ENCODE results near the gene ULBP1. TPM values are rescaled to one million over a fixed set of nuclear protein-coding genes. Genes with fewer than 3 reads are reported as not detected.
"Not testable (repeated sequence)": the region's sequence is repeated elsewhere in the genome, so short reads cannot be mapped to it uniquely, and the experiment has no call there.

The ULBP1 gene
- total RNA-seq, 4 donors from 2014 or later = 0.16 TPM; not detected in 3

DNA sequence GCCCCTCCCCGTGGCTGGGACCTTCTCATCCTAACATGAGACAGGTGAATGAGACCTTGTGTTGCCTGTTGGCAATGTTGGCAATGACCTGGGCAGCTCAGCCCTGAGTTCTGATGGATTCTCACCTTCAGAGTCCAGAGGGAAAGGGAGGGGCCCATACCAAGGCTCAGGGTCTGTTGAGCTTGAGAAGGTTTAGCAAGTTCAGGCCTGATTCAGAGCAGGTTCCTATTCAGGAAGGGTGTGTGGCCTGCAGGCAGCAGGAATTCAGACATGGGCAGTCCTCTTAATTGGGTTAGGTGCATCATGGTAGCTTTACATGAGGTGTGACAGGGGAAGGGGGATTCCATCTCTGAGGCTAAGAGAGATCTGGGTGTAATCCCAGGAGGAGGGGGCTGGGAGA is 16.2 kb upstream of the ULBP1 start:
- H3K27ac ChIP-seq; DNase-seq; H3K9me3 ChIP-seq; H3K4me1 ChIP-seq; intact Hi-C loops (cut with DNase I; ENCODE audit: low total_unique reads); H3K4me3 ChIP-seq; in situ Hi-C loops (cut with MboI; ENCODE audit: low sequenced_read_pairs in 4 of 4); H3K36me3 ChIP-seq; ATAC-seq: not testable (repeated sequence)
- peaks cover 17 to 31% (median 29%) of the 10 kb centered on the region in 3 donors for H3K27me3 ChIP-seq

DNA sequence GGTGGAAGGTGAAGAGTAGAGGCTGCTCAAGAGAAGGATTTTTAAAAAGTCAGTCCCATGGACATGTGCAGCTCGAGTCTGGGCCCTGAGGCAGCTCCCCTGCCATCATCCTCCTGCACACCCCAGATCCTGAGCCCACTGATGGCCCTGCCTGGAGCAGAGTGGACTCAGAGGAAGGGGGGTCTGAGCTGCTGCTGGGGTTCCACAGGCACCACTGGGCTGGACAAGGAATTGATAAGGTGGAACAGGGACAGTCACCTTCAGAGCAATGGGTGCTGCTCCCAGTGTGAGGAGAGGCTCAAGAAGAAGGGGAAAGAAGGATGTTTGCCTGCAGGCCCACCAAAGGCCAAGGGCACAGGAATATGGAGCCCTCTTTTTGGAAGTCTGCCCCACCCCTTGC is 15.7 kb upstream of the ULBP1 start:
- no peak for TF ChIP-seq POLR2A (IDR thresholded peaks at IDR 0.05)
- TF ChIP-seq, protein P1, sequence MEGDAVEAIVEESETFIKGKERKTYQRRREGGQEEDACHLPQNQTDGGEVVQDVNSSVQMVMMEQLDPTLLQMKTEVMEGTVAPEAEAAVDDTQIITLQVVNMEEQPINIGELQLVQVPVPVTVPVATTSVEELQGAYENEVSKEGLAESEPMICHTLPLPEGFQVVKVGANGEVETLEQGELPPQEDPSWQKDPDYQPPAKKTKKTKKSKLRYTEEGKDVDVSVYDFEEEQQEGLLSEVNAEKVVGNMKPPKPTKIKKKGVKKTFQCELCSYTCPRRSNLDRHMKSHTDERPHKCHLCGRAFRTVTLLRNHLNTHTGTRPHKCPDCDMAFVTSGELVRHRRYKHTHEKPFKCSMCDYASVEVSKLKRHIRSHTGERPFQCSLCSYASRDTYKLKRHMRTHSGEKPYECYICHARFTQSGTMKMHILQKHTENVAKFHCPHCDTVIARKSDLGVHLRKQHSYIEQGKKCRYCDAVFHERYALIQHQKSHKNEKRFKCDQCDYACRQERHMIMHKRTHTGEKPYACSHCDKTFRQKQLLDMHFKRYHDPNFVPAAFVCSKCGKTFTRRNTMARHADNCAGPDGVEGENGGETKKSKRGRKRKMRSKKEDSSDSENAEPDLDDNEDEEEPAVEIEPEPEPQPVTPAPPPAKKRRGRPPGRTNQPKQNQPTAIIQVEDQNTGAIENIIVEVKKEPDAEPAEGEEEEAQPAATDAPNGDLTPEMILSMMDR (IDR thresholded peaks at IDR 0.05 in 4 of 5, conservative IDR thresholded peaks at IDR 0.05 in 1 of 5) = no peak

DNA sequence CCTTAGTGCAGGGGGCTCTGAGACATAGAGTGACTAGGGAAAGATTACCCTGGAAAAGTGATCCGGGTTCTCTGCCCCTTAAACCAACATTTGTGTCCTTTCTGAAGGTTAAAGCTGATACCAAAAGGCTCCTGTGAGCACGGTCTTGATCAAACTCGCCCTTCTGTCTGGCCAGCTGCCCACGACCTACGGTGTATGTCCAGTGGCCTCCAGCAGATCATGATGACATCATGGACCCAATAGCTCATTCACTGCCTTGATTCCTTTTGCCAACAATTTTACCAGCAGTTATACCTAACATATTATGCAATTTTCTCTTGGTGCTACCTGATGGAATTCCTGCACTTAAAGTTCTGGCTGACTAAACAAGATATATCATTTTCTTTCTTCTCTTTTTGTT is 15.1 kb upstream of the ULBP1 start:
- no peaks in the 10 kb centered on the region for H3K36me3 ChIP-seq
- H3K4me3 ChIP-seq = no peak overlapping the region
- H3K4me1 ChIP-seq = no peaks in the 10 kb centered on the region
- H3K27me3 ChIP-seq = peaks cover 28 to 42% (median 39%) of the 10 kb centered on the region in 3 donors
- no peak overlapping the region for H3K27ac ChIP-seq
- H3K9me3 ChIP-seq = no peaks in the 10 kb centered on the region
- no peak for ATAC-seq
- TF ChIP-seq, protein P1 (IDR thresholded peaks at IDR 0.05 in 4 of 5, conservative IDR thresholded peaks at IDR 0.05 in 1 of 5) = no peak
- TF ChIP-seq POLR2A (IDR thresholded peaks at IDR 0.05) = no peak
- in situ Hi-C loops (cut with MboI; ENCODE audit: low sequenced_read_pairs in 4 of 4) (no loop called here), intact Hi-C loops (cut with DNase I; ENCODE audit: low total_unique reads) (no loop called here)
- DNase-seq = no peak

More for the DNA sequence above, 15.7 kb upstream of the ULBP1 start:
- no peak for DNase-seq
- ATAC-seq = no peak
- Histone ChIP-seq H3K36me3 (no peaks in the 10 kb centered on the region), H3K27ac (no peak overlapping the region), H3K27me3 (peaks cover 22 to 36% (median 33%) of the 10 kb centered on the region in 3 donors), H3K4me3 (no peak overlapping the region), H3K9me3 (no peaks in the 10 kb centered on the region), H3K4me1 (no peaks in the 10 kb centered on the region)
- intact Hi-C loops (cut with DNase I; ENCODE audit: low total_unique reads) = no loop called here
- in situ Hi-C loops (cut with MboI; ENCODE audit: low sequenced_read_pairs in 4 of 4) = no loop called here

DNA sequence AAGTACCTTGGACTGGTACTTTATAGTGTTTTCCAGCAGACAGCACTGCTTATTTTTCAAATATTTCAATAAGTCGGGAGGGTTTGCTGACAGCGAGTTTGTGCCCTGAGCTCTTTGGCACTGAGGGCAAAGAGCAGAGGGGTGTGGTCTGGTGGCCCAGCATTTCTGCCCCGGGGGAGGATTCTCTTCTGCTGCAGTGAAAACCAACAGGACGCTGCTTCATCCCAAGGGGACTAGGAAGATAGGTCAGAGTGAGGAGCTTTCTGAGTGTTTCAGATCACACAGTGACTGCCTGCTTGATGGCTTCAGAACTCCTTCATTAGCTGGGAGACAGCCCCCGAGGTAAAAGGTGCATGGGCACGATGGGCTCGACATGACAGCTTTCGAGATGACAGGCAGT is 13.3 kb upstream of the ULBP1 start:
- Histone ChIP-seq H3K27ac (no peak overlapping the region), H3K4me1 (peaks cover 0 to 3% of the 10 kb centered on the region in 2 donors), H3K4me3 (no peak overlapping the region), H3K9me3 (no peaks in the 10 kb centered on the region), H3K36me3 (no peaks in the 10 kb centered on the region), H3K27me3 (peaks cover 37 to 56% (median 50%) of the 10 kb centered on the region in 3 donors)
- ATAC-seq (no peak), DNase-seq (no peak)
- TF ChIP-seq, protein P1 (IDR thresholded peaks at IDR 0.05 in 4 of 5, conservative IDR thresholded peaks at IDR 0.05 in 1 of 5) = no peak
- no peak for TF ChIP-seq POLR2A (IDR thresholded peaks at IDR 0.05)
- in situ Hi-C loops (cut with MboI; ENCODE audit: low sequenced_read_pairs in 4 of 4) = no loop called here
- intact Hi-C loops (cut with DNase I; ENCODE audit: low total_unique reads) = no loop called here

DNA sequence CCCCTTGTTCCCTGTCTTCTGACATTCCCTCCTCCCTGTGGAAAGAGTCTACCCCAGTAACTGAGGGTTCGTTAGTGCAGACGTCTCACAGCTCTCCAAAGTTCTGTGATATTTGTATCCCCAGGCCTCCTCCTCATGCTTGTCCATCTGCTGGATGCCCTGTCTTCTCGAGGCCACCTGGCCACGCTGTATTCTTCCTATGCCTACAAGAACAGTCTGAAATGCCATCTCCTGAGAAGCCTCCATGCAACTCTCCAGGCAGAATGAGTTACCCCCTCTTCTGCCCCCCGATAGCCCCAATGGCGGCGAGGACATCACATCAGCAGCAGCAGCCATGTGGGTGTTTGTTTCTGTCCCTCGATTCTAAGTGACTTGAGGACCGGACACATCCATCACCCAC is 12.6 kb upstream of the ULBP1 start:
- Histone ChIP-seq H3K4me3 (no peak overlapping the region), H3K27ac (no peak overlapping the region), H3K9me3 (no peaks in the 10 kb centered on the region), H3K36me3 (no peaks in the 10 kb centered on the region), H3K4me1 (peaks cover 0 to 3% of the 10 kb centered on the region in 2 donors), H3K27me3 (peaks cover 44 to 62% (median 57%) of the 10 kb centered on the region in 3 donors)
- intact Hi-C loops (cut with DNase I; ENCODE audit: low total_unique reads) = no loop called here
- in situ Hi-C loops (cut with MboI; ENCODE audit: low sequenced_read_pairs in 4 of 4) = no loop called here
- no peak for DNase-seq
- ATAC-seq = no peak
- TF ChIP-seq POLR2A (IDR thresholded peaks at IDR 0.05) = no peak

DNA sequence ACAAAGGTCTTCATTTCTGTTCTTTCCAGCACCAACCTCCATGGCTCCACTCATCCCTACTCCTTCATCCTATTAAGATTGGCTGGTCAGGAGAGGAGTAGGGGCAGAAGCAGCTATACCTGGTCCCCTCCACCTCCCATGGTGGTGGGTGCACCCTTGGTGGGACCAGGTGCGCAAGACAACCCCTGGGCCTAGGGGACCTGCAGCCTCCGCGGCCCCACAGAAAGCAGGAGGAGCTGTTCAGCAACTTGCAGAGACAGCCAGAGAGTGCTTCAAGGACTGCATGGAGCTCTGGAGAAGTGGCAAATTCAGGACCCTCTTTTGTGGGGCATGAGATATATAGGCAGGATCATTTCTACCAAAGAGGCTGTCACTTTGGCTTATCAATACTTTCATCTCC is 12.1 kb upstream of the ULBP1 start:
- no peaks in the 10 kb centered on the region for H3K9me3 ChIP-seq
- DNase-seq = no peak
- H3K27ac ChIP-seq = no peak overlapping the region
- in situ Hi-C loops (cut with MboI; ENCODE audit: low sequenced_read_pairs in 4 of 4) (no loop called here), intact Hi-C loops (cut with DNase I; ENCODE audit: low total_unique reads) (no loop called here)
- peaks cover 46 to 65% (median 61%) of the 10 kb centered on the region in 3 donors for H3K27me3 ChIP-seq
- no peak for ATAC-seq
- H3K4me1 ChIP-seq = peaks cover 0 to 3% of the 10 kb centered on the region in 2 donors
- no peak overlapping the region for H3K4me3 ChIP-seq
- H3K36me3 ChIP-seq = no peaks in the 10 kb centered on the region
- TF ChIP-seq, protein P1 (IDR thresholded peaks at IDR 0.05 in 4 of 5, conservative IDR thresholded peaks at IDR 0.05 in 1 of 5) = no peak
- TF ChIP-seq POLR2A (IDR thresholded peaks at IDR 0.05) = no peak

DNA sequence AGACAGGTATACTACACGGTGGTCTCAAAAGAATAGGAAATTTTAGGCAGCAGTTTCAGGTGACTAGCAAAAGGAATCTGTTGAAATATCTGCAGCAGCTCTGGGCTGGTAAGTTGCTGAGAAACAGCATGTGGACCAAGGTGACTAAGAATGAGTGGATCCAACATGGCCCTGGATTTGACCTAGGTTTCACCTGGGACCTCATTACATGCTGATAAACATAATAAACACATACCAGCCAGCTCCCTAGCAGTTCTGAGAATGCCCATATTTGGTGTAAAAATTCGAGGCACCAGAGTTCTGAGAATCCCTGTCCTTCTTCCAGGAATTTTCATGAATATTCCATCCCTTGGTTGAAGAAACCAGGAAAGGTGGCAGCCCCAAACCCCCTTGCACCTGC is 10.4 kb upstream of the ULBP1 start:
- DNase-seq; ATAC-seq; in situ Hi-C loops (cut with MboI; ENCODE audit: low sequenced_read_pairs in 4 of 4); H3K36me3 ChIP-seq; intact Hi-C loops (cut with DNase I; ENCODE audit: low total_unique reads); H3K9me3 ChIP-seq; H3K4me3 ChIP-seq; H3K27ac ChIP-seq; H3K4me1 ChIP-seq: not testable (repeated sequence)
- peaks cover 52 to 81% (median 74%) of the 10 kb centered on the region in 3 donors for H3K27me3 ChIP-seq

DNA sequence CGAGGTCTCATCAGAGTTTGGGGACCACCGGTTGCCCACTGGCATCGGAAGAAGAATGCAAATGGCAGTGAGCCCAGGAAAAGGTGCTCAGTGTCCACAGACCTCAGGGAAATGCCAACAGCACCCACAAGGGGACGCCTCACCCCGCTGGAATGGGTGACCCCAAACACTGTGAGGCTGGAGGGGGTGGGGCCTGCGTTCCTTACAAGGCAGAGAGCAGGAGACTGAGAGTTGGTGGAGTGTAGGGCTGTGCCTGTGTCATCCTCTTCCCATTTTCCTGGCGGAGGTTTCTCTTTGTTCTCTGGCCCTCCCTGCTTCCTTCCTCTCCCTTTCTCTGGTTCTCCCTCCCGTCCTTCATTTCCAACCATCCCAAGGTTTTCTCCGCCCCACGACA is 9.8 kb upstream of the ULBP1 start:
- H3K9me3 ChIP-seq; DNase-seq; H3K4me3 ChIP-seq; H3K4me1 ChIP-seq; intact Hi-C loops (cut with DNase I; ENCODE audit: low total_unique reads); in situ Hi-C loops (cut with MboI; ENCODE audit: low sequenced_read_pairs in 4 of 4); H3K27ac ChIP-seq; H3K36me3 ChIP-seq; ATAC-seq: not testable (repeated sequence)
- H3K27me3 ChIP-seq = peaks cover 52 to 78% (median 68%) of the 10 kb centered on the region in 3 donors

Measured in gastrocnemius medialis (tissue), 4 donors.